ENCODE measurements around the gene GNA15.

GNA15 gene

DNA sequence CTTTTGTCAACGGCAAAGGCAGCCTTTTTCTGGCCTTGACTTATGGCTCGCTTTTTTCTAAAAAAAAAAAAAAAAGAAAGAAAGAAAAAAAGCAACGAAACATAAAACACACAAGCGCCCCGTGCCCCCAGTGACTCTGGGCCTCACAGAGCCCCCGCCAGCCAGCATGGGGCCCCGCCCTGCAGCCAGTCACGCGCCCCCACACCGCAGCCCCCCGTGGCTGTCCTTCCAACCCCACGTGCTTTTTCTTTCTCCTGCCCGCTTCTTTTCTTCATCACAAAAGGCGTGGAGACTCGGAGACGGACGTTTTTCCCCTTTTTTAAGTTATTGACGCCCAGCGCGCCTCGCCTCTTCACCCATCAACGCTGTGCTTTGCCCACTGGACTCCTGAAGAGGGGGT is 14.4 kb upstream of the GNA15 start:
- DNase-seq (ENCODE audit: low spot score): no peak

DNA sequence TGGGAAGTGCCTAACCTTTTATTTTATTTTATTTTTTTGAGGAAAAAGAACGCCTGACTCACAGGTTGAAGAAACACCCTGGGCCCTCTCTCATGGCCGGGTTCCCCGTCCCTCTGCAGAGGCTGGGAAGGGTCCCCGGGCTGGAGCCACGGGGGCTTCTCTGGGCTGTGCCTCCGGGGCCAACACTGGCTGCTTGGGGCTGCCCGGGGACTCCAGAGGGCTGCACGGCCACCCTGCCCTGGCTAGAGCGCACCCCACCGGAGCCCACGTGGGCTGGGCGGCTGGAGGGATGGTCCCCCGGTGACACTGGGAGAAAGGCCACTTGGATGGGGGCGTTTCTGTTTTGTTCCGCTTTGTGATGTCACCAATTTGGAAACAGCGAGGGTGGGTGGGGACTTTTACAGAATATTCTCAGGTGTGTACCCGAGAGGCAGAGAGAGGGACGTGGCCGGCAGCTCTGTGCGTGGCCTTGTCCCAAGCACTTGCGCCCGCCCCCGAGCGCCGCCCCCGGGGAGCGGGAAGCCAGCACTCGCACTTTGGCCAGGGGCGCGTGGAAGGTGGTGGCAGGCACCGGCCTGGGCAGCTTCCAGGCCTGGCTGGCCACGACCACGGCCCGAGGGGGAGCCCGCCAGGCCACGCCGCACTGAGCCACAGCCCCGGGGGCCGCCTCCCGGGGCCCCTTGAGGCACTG is 13.9 kb upstream of the GNA15 start:
- no peak for DNase-seq (ENCODE audit: low spot score)

DNA sequence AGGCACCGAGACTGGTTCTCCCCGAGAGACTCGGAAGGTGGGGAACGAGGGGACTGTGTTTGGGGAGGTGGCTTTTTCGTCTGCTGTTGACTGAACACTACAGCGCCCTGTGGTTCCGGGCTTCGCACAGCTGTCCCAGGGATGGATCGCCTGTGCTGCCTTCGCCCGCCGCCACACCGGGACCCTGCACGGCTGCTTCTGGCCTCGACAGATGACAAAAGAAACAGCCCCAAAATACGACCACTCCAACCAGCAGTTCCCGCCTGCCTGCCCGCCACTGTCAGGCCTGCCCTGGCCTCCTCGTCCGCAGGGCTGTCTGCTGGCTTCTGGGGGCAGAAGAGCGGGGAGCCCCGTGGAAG is 13.3 kb upstream of the GNA15 start:
- no peak for DNase-seq (ENCODE audit: low spot score)

DNA sequence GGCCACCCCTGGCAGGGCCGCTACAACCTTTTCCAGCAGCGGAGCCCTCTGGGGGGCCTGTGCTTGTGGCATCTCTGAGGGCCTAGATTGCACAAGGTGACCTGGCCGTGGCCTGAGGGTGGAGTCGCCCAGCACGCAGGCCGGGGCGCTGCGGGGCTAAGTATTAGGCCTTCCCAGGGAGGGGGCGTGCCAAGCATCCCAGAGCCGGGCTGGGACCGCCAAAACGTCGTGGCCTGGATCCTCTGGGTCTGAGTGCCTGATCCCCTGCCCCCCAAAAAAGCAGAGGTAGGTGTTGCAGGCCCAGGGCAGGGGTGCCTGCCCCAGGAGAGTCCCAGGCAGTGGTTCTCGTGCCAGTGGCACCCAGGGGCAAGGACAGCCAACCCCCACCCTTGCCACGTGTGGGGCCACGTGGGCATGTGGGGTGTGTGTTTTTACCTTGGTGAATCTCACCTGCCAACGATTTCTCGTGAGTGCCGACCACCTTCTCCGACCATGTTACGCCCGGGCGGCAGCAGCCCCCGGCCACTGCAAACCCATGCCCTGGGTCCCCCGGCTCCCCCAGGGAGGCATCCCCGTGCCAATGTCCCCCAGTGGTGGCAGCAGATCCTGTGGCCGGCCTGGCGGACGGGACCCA is 12.6 kb upstream of the GNA15 start:
- no peak for DNase-seq (ENCODE audit: low spot score)

DNA sequence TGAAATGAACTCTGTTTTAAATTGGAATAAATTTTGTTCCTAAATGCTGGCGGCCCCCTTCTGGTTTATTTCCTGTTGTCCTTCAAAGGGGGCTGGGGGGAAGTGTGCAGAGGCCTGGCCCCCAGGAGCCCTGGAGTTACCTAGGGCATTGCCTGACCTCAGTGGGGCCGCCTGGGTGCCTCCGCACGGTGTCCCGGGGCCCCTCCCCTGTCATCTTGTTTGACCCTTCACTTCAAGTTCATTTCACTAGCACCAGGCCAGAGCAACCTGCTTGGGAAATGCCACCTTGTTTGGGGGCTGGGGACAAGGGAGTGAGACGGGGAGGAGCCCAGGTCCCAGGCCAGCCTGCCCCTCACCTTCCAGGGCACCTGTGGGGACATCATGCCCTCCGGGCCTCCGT is 11.9 kb upstream of the GNA15 start:
- DNase-seq (ENCODE audit: low spot score): no peak

DNA sequence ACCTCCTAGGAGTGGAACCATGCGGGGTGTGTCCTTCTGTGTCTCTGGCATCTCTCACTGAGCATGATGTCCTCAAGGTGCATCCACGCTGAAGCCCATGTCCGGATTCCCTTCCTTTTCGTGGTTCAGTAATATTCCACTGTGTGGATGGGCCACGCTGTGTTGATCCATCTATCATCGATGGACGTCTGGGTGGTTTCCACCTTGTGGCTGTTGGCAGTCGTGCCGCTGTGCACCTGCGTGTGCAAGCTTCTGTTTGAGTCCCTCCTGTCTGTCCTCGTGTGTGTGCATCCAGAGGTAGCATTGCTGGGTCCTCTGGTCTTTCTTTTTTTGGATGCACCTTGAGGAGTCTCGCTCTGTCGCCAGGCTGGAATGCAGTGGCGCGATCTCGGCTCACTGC is 11.2 kb upstream of the GNA15 start:
- no peak for DNase-seq (ENCODE audit: low spot score)

DNA sequence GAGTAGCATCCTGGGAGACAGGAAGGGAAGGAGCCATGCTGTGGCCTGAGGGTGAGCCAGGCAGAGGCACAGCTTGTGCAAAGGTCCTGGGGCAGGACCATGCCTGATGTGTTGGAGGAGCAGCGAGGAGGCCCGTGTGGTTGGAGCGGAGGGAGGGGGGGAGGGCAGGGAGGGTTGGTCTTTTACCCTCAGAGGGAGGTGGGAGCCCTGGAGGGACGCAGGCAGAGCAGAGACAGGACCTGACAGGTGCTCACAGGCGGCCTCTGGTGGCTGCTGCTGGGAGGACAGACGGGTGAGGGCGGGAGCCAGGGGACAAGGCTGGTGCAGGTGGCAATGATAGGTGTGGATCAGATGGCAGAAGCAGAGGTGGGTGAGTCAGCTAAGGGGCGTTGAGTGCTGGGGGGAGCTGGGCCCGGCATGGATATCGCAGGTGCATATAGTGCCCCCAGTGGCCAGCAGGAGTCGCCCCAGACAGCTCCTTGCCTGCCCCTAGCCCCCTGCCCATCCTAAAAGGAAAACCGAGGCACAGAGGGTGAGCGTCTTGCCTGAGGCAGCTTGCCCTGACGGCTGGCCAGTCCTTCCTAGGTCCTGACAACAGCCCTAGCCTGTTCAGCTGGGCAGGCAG is 9.8 kb upstream of the GNA15 start:
- peak; percentile 79 for DNase-seq (ENCODE audit: low spot score)

DNA sequence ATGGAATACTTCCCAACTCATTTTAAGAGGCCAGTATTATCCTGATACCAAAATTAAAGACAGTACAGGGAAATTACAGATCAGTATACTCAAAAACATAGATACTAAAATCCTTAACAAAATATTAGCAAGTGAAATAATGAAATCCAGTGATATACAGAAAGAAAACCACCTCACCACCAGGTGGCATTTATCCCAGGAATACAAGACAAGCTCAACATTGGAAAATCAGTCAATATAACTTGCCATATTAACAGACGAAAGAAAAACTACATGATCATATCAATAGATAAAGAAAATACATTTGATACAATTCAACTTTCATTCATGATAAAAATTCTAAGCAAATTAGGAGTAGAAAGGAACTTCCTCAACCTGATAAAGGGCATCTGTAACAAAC is 6.7 kb upstream of the GNA15 start:
- DNase-seq (ENCODE audit: low spot score): no peak

DNA sequence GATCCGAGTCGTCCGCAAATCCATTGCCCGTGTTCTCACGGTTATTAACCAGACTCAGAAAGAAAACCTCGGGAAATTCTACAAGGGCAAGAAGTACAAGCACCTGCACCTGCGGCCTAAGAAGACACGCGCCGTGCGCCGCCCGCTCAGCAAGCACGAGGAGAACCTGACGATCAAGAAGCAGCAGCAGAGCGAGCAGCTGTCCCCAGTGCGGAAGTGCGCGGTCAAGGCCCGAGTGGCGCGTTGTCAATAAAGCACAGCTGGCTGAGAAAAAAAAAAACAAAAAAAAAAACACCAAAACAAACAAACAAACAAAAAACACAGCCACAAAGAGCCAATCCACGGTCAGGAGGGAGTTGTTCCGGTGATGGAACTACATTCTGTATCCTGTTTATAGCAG is 4.7 kb upstream of the GNA15 start:
- DNase-seq (ENCODE audit: low spot score): no peak

DNA sequence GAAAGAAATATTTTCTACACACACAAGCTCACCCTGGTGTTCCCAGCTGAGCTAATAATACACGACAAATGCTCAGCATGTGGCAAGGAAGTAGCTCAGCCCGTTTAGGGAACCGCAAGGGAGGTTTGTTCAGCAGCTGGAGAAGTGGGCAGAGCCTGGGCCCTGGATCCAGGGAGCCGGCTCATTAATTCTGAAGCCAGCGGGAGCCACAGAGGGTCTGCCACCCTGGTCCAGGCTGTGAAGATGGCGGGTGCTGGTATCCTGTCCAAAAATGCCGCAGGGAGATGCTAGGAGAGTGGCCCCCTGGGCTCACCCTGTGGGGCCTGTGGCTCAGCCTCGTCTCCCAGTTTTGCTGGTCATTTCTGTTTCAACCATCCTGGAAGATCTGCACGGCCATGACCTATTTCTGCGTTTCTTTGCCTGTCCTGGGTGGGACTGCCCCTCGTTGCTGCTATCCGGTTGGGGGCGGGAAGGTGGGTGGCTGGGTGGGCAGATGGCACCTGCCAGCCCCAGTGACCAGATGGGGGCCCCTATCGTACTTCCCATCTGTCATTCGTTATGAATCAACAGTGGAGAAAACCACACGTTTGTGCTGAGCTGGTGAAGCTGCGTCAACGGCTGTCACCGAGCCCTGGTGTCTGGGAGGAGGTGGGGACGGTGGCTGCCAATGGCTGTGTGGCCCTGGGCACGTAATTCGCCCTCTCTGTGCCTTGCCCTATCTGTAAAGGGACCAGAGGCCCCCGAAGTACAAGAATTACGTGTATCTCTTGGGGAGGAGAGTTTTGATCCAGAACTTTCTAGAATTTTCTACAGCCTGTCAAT is 2.7 kb upstream of the GNA15 start:
- no peak for DNase-seq (ENCODE audit: low spot score)

DNA sequence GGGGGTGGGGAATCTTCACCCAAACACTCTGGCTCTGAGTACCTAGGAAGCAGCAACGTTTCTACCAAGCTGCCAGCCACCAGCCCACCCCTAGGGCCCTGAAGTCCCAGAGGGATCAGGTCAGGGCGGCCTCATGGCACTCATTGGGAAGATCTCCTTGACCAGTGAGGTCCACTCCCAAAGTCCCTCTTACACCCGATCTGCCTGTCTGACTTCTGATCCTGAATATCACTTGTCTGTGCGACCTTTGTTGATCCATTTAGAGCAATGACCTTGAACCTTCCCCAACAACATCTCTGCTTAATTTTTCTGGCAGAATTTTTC is 2.1 kb upstream of the GNA15 start:
- no peak for DNase-seq (ENCODE audit: low spot score)

DNA sequence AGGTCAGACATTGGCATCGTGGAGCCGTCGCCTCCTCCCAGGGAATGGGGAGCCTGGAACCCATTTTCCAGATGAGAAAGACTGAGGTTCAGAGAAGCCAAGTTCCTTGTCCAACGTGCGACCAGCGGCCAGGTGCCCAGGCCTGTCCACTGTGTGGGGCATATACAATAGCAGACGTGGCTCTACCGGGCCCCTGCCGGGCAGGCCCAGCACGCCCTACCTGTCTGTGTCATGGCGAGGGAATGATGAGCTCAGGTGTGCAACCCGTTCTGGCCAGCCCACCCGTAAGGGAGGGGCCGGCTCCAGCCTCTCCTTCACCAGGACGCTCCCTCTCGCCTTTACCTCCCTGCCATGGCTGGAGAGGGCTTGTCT is 837 bp downstream of the GNA15 start:
- peak; percentile 32 for DNase-seq (ENCODE audit: low spot score)

DNA sequence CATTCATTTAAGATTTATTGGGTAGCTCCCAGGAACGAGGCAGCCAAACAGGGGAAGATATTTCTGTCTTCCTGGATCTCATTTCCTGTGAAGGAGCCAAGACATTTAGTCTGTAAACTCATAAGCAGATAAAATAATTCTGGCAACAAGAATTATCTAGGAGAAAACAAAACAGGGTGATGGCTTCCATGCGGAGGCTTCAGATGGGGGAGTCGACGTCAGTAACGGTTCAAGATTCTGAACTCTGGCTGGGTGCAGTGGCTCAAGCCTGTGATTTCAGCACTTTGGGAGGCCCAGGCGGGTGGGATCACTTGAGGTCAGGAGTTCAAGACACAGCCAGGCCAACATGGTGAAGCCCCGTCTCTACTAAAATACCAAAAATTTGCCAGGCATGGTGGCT is 1.3 kb downstream of the GNA15 start:
- DNase-seq (ENCODE audit: low spot score): no peak

DNA sequence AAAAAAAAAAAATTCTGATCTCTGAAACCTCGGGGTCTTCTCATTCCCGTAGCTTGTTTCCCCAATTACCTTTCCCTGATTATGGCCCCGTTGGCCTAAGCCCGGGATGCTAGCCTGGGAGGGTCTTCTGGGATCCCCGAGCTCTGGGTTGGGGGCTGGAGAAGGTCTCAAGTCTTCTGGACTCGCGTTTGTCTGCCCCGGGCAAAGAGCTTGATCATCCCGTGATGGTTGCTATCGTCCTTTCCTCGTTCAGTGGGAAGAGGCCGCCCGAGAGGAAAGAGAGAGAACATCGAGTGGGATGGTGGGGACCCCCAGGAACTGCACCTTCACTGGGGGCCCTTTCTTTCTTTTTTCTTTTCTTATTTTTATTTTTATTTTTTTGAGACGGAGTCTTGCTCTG is 2.4 kb downstream of the GNA15 start:
- no peak for DNase-seq (ENCODE audit: low spot score)

DNA sequence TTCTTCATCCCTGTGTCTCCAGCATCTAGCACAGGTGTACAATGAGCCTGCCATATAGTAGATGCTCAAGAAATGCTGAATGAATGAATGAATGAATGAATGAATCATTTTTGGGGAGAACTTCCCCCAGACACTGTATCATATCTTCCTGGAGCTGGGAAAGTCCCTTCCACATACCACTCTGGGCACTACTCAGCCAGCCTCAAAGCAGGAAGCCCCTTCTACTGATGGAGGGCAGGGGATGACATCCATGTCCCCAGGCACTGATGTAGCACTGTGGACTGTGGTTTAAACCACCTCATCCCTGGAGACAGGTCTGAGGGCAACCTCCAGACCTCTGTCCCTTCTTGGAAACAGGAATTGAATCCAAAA is 4.8 kb downstream of the GNA15 start:
- no peak for DNase-seq (ENCODE audit: low spot score)

DNA sequence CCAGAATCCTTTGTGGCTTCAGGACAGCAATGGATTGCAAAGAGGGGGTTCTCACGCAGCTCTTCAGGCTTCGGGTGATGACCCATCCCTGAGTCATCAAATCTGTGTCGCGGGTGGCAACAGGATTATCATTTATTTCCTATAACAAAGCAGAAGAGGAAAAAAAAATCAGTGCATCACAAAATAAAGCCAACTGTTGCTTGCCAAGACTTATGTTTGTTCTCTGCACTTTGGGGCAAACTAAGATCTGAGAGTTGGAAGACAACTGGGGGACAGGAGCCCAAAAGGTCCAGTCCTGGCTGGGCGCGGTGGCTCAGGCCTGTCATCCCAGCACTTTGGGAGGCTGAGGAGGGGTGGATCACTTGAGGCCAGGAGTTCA is 6.4 kb downstream of the GNA15 start:
- DNase-seq (ENCODE audit: low spot score): no peak

DNA sequence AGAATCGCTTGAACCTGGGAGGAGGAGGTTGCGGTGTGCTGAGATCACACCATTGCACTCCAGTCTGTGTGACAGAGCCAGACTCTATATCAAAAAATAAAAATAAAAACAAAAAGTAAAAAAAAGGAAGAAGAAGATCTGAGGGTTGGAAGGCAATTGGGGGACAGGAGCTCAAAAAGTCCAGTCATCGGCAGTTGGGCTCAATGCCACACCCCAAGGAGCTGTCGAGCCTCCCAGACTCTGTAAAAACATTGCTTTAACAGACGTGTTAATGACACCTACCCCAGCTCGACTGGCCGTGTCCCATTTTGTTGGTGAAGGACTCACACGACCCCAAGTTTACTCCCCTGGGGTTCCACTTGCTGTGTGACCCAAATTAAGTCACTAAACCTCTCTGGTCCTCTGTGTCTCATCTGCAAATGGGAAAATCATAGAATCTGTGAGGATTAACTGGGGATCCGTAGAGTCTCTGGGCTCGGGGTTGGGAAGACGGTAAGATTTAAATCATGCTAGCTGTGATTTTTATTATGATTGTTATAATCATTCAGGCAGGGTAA is 7.0 kb downstream of the GNA15 start:
- no peak for DNase-seq (ENCODE audit: low spot score)

DNA sequence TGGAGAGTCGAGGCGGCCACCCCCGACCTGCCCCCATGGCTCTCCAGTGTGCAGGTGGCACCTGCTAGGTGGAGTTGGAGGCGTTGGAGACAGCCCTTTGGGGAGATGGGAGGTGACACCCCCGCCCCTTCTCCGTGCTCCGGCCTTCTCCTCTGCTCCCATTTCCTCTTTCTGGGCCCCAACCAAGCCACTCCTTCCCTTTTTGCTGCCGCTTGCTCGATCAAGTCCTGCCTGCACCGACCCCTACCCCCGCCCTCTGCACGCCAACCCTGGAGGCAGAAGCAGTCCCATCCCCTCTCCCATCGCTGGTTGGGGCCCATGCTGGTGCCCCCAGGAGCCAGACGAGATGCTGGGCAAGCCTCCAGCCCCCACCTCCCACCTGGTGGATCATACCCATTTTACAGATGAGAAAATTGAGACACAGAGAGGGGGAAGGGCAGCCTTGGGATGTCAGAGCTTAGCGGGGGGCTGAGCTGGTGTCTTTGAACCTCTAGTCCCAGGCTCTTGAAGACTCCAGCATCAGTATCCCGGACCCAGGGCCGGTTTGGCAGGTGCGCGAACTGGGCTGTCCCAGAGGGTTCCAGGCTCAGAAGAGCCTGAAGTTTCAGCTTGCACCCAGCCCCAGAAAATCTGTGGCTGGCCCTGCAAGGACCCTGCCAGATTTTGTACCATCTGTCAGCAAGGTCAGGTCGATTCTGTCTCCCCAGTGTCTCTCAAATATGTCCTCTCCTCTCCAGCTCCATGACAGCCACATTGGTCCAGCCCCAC is 10.3 kb downstream of the GNA15 start:
- DNase-seq (ENCODE audit: low spot score): no peak

DNA sequence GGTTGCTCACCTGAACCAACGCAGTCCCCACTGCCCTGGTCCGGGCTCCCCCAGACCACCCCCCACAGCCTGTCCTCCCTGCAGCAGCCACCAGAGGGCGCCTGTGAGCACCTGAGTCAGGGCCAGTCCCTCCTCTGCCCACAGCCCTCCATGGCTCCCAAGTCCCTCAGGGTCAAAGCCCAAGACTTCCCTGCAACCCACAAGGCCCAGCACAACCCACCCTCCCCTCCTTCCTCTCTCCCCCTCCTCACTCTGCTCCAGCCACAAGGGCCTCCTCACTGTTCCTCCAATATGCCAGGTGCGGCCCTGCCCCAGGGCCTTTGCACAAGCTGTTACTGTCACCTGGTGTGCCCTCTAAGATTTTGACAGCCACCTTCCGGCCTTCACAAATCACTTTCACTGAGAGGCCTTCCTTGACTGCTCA is 10.9 kb downstream of the GNA15 start:
- DNase-seq (ENCODE audit: low spot score): no peak

DNA sequence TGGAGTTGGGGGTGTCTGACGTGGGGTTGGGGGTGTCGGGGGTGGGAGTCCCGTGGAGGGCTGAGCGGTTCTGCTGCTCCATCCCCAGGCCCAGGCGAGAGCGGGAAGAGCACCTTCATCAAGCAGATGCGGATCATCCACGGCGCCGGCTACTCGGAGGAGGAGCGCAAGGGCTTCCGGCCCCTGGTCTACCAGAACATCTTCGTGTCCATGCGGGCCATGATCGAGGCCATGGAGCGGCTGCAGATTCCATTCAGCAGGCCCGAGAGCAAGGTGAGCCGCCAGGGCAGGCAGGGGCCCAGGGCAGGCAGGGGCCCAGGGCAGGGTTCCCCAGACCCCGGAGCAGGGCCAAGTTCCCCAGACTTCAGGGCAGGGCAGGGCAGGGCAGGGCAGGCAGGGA is 12.7 kb downstream of the GNA15 start:
- DNase-seq (ENCODE audit: low spot score): no peak

DNA sequence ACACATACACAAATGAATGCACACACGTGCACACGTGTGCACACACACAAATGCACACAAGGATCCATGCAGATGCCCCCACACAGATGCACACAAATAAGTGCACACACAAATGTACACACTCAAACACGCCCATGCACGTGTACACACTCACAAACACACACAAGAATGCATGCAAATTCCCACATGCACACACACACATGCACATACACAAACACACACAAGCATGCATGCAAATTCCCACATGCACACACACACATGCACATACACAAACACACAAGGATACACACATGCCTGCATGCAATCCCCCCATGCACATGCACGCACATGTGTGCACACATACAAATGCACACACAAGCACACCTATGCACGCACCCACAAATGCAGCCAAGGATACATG is 13.3 kb downstream of the GNA15 start:
- no peak for DNase-seq (ENCODE audit: low spot score)
